Nephron progenitor cell (in vitro differentiated cells): ENCODE results near the gene PARD3.
A peak's percentile ranks its signal among the peaks of the same experiment; 100 is the strongest.

Experiments
- DNase-seq: peaks from one replicate; pipeline ENCODE4 v3.0.0; 2021
- H3K27ac Mint-ChIP-seq: 2 replicates; pipeline ENCODE4 v1.8.0; 2021; ENCODE audit warnings: mild to moderate bottlenecking, moderate library complexity, mixed read lengths
- H3K27me3 Mint-ChIP-seq: 2 replicates; pipeline ENCODE4 v1.8.0; 2021; ENCODE audit warnings: mild to moderate bottlenecking, low read depth, mixed read lengths; ENCODE audit not compliant: poor library complexity
- H3K36me3 Mint-ChIP-seq: 2 replicates; pipeline ENCODE4 v1.8.0; 2021; ENCODE audit warnings: low read depth, mixed read lengths
- H3K4me1 Mint-ChIP-seq: 2 replicates; pipeline ENCODE4 v1.8.0; 2021; ENCODE audit warnings: mixed read lengths
- H3K4me3 Mint-ChIP-seq: 2 replicates; pipeline ENCODE4 v1.8.0; 2021; ENCODE audit warnings: mild to moderate bottlenecking, moderate library complexity, mixed read lengths
- H3K9me3 Mint-ChIP-seq: 2 replicates; pipeline ENCODE4 v1.8.0; 2021; ENCODE audit warnings: mild to moderate bottlenecking, moderate library complexity, mixed read lengths
- CTCF ChIP-seq: fragments of 200-600 bp; sonication (generic); IDR thresholded peaks from 2 replicates; pipeline ENCODE4 v1.5.0; 2021; ENCODE audit warnings: antibody characterized with exemption

PARD3 gene

DNA sequence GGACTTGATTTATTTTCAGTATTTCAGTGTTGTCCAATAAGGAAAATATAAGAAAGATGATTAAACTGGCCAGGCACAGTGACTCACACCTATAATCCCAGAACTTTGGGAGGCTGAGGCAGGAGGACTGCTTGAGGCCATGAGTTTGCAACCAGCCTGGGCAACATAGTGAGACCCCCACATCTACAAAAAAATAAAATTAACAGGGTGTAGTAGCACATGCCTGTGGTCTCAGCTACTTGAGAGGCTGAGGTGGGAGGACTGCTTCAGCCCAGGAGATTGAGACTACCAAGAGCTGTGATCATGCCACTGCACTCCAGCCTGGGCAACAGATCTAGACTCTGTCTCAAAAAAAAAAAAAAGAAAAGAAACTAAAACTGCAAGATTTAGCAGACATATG is 138.0 kb downstream of the PARD3 start:
- Mint-ChIP-seq H3K4me1 (peaks cover 38% of the 10 kb centered on the region), H3K36me3 (no peaks in the 10 kb centered on the region), H3K27me3 (no peaks in the 10 kb centered on the region), H3K27ac (no peak overlapping the region), H3K4me3 (no peak overlapping the region), H3K9me3 (no peaks in the 10 kb centered on the region)
- DNase-seq = no peak
- no peak for TF ChIP-seq CTCF

DNA sequence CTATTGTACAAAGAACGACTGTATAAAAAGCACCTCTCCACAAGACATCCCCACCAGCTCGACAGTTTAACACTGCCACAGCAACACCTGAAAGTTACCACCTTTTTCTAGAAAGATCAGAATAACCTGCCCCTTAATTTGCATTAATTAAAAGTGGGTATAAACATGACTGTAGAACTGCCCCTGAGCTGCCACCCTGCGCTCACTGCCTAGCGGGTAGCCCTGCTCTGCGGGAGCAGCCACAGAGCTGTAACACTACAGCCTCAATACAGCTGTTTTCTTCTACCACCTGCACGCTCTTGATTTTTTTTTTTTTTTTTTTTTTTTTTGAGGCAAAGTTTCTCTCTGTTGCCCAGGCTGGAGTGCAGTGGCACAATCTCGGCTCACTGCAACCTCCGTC is 140.9 kb downstream of the PARD3 start:
- DNase-seq = no peak
- H3K4me1 Mint-ChIP-seq = peaks cover 37% of the 10 kb centered on the region
- no peak overlapping the region for H3K4me3 Mint-ChIP-seq

DNA sequence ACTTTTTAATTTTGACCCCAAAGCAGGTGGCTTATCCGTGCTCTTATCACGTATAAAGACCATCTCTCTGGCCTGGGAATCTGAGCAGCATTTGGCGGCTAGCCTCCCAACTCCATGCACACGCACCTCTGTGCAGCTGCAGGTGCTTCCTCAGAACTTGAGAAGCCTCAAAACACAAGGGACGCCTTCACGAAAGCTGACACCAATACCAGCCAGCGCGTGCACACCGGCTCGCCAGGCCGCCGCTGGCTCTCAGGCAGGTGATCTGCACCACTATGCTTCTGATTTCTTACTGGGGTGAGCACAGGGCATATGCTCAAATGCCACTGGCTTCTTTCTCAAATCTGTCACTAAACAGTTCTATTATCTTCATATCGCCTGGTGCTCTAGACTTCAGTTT is 145.0 kb downstream of the PARD3 start:
- Mint-ChIP-seq H3K4me1 (peaks cover 56% of the 10 kb centered on the region), H3K9me3 (no peaks in the 10 kb centered on the region), H3K4me3 (no peak overlapping the region), H3K36me3 (no peaks in the 10 kb centered on the region), H3K27me3 (no peaks in the 10 kb centered on the region), H3K27ac (no peak overlapping the region)
- no peak for TF ChIP-seq CTCF
- DNase-seq = no peak

More for the DNA sequence above, 140.9 kb downstream of the PARD3 start:
- Mint-ChIP-seq H3K36me3 (no peaks in the 10 kb centered on the region), H3K9me3 (no peaks in the 10 kb centered on the region), H3K27ac (no peak overlapping the region), H3K27me3 (no peaks in the 10 kb centered on the region)
- no peak for TF ChIP-seq CTCF

GRCh38 chr10:34669079-34669478 is 146.0 kb downstream of the PARD3 start:
- Mint-ChIP-seq H3K4me1 (peaks cover 53% of the 10 kb centered on the region), H3K27me3 (no peaks in the 10 kb centered on the region), H3K9me3 (no peaks in the 10 kb centered on the region), H3K4me3 (no peak overlapping the region), H3K27ac (no peak overlapping the region), H3K36me3 (no peaks in the 10 kb centered on the region)
- DNase-seq = no peak
- no peak for TF ChIP-seq CTCF

GRCh38 chr10:34667177-34667576 is 147.9 kb downstream of the PARD3 start:
- Mint-ChIP-seq H3K27ac (peak overlapping the region; percentile 64), H3K4me1 (peaks cover 46% of the 10 kb centered on the region), H3K36me3 (no peaks in the 10 kb centered on the region), H3K4me3 (no peak overlapping the region), H3K9me3 (no peaks in the 10 kb centered on the region), H3K27me3 (no peaks in the 10 kb centered on the region)
- DNase-seq = no peak
- no peak for TF ChIP-seq CTCF

- TF ChIP-seq CTCF = peak; percentile 44
- H3K4me1 Mint-ChIP-seq = peaks cover 46% of the 10 kb centered on the region
- H3K36me3 Mint-ChIP-seq = no peaks in the 10 kb centered on the region
- H3K4me3 Mint-ChIP-seq = no peak overlapping the region
- H3K27me3 Mint-ChIP-seq = no peaks in the 10 kb centered on the region
- H3K9me3 Mint-ChIP-seq = no peaks in the 10 kb centered on the region
- DNase-seq = no peak
- peak overlapping the region; percentile 82 for H3K27ac Mint-ChIP-seq
Observed at GRCh38 chr10:34666008-34666704, 148.9 kb downstream of the PARD3 start.
